Fibroblast of skin of back (primary cell): ENCODE results near the gene LANCL1. TPM values are rescaled to one million over a fixed set of nuclear protein-coding genes. Genes with fewer than 3 reads are reported as not detected.

Source experiments
- DNase-seq: peaks from one replicate; pipeline ENCODE4 v3.0.0-alpha.2; 2013
- polyA plus RNA-seq, 2 experiments: library from polyadenylated mRNA; unstranded; fragments of 120-200 nt; gene quantifications; one replicate each; pipeline ENCODE4 v1.2.1, GENCODE V29; 2013; ENCODE audit not compliant: insufficient read length in 2 of 2

Gene LANCL1
- polyA plus RNA-seq (2013, experiment 1 of 2; ENCODE audit: insufficient read length): 34.7 TPM
- polyA plus RNA-seq (2013, experiment 2 of 2; ENCODE audit: insufficient read length): 38.3 TPM

GRCh38 chr2:210476194-210477128 is at the start of gene LANCL1:
LANCL1 (minus strand) TSS chr2:210476759; CDS start chr2:210476396, 363 bp downstream.
- peak; percentile 88 for DNase-seq

GRCh38 chr2:210524533-210524932 is 48.0 kb upstream of the LANCL1 start:
- no peak for DNase-seq

- DNase-seq: no peak
Measured at GRCh38 chr2:210523650-210524289, 47.2 kb upstream of the LANCL1 start.

GRCh38 chr2:210522399-210522798 is 45.8 kb upstream of the LANCL1 start:
- DNase-seq: no peak

- DNase-seq: no peak
Measured at GRCh38 chr2:210519594-210519993, 43.0 kb upstream of the LANCL1 start.

GRCh38 chr2:210517264-210517663 is 40.7 kb upstream of the LANCL1 start:
- no peak for DNase-seq

- no peak for DNase-seq
Measured at GRCh38 chr2:210515911-210516310, 39.4 kb upstream of the LANCL1 start.

GRCh38 chr2:210503725-210504191 is 27.2 kb upstream of the LANCL1 start:
- no peak for DNase-seq

- DNase-seq: peak; percentile 39
Measured at GRCh38 chr2:210503001-210503623, 26.6 kb upstream of the LANCL1 start.

- no peak for DNase-seq
Measured at GRCh38 chr2:210496512-210496911, 20.0 kb upstream of the LANCL1 start.

- DNase-seq: no peak
Measured at GRCh38 chr2:210493528-210493927, 17.0 kb upstream of the LANCL1 start.

GRCh38 chr2:210481601-210482175 is 5.1 kb upstream of the LANCL1 start:
- DNase-seq: no peak

GRCh38 chr2:210480764-210481163 is 4.2 kb upstream of the LANCL1 start:
- DNase-seq: no peak

GRCh38 chr2:210480079-210480478 is 3.5 kb upstream of the LANCL1 start:
- no peak for DNase-seq

GRCh38 chr2:210478661-210479060 is 2.1 kb upstream of the LANCL1 start:
- no peak for DNase-seq

- peak; percentile 75 for DNase-seq
Measured at GRCh38 chr2:210477496-210477895, 937 bp upstream of the LANCL1 start.

GRCh38 chr2:210475706-210476105 is 853 bp downstream of the LANCL1 start:
- no peak for DNase-seq

- DNase-seq: no peak
Measured at GRCh38 chr2:210474776-210475175, 1.8 kb downstream of the LANCL1 start.

GRCh38 chr2:210461401-210461800 is 15.2 kb downstream of the LANCL1 start:
- DNase-seq: no peak

- DNase-seq: no peak
Measured at GRCh38 chr2:210460322-210461227, 16.0 kb downstream of the LANCL1 start.

- no peak for DNase-seq
Measured at GRCh38 chr2:210459880-210460279, 16.7 kb downstream of the LANCL1 start.

- DNase-seq: no peak
Measured at GRCh38 chr2:210459407-210459806, 17.2 kb downstream of the LANCL1 start.
